Caco-2 (cell line): ENCODE measurements around the gene SLC22A25. TPM values are rescaled to one million over a fixed set of nuclear protein-coding genes. Genes with fewer than 3 reads are reported as not detected.

Source experiments
- BruUV-seq: library from RNA; stranded (reverse); fragments of 400-500 nt; replicated peaks from 2 replicates; lab custom pipeline; 2021; lab: Mats Ljungman, UMichigan
- CTCF ChIA-PET: fragments of 300-600 bp; sonication (Branson Sonifier 250); formaldehyde crosslinking; loops from one replicate; lab custom pipeline; 2022; ENCODE audit warnings: antibody characterized with exemption; lab: Charles Lee
- POLR2A ChIA-PET: fragments of 300-600 bp; sonication (Branson Sonifier 250); formaldehyde crosslinking; loops from one replicate; lab custom pipeline; 2022; ENCODE audit warnings: antibody characterized with exemption; lab: Charles Lee
- DNase-seq, 2 experiments: peaks; one replicate each; pipeline versions ENCODE4 v3.0.0 to v3.0.0-alpha.2; 2020 to 2022
- H3K27me3 ChIP-seq: replicated peaks from 2 replicates; pipeline ENCODE4 v1.6.0; 2011; ENCODE audit warnings: low read length; ENCODE audit not compliant: control insufficient read depth, insufficient read depth
- H3K36me3 ChIP-seq: 2 replicates; pipeline ENCODE4 v1.5.1; 2011; ENCODE audit warnings: low read length; ENCODE audit not compliant: control insufficient read depth, insufficient read depth
- H3K4me1 ChIP-seq: fragments of 250-450 bp; sonication (Bioruptor Pico); 2 replicates; pipeline ENCODE4 v1.5.1; 2020; ENCODE audit warnings: mild to moderate bottlenecking
- H3K4me3 ChIP-seq: 2 replicates; pipeline ENCODE4 v1.5.1; 2011; ENCODE audit warnings: low read depth, mild to moderate bottlenecking, control low read depth, low read length
- H3K9me3 ChIP-seq: fragments of 250-450 bp; sonication (Bioruptor Pico); 2 replicates; pipeline ENCODE4 v1.5.1; 2020; ENCODE audit warnings: mild to moderate bottlenecking, moderate library complexity
- H3K27ac Mint-ChIP-seq: one replicate; pipeline ENCODE4 v1.8.0; 2022; ENCODE audit warnings: mixed read lengths; ENCODE audit not compliant: unreplicated experiment
- H3K27me3 Mint-ChIP-seq: one replicate; pipeline ENCODE4 v1.8.0; 2022; ENCODE audit warnings: mixed read lengths; ENCODE audit not compliant: insufficient read depth, unreplicated experiment
- H3K36me3 Mint-ChIP-seq: one replicate; pipeline ENCODE4 v1.8.0; 2022; ENCODE audit warnings: mild to moderate bottlenecking, mixed read lengths; ENCODE audit not compliant: insufficient read depth, unreplicated experiment
- H3K4me1 Mint-ChIP-seq: one replicate; pipeline ENCODE4 v1.8.0; 2022; ENCODE audit warnings: low read depth, mixed read lengths; ENCODE audit not compliant: unreplicated experiment
- H3K4me3 Mint-ChIP-seq: one replicate; pipeline ENCODE4 v1.8.0; 2022; ENCODE audit warnings: mild to moderate bottlenecking, moderate library complexity, mixed read lengths; ENCODE audit not compliant: unreplicated experiment
- H3K9me3 Mint-ChIP-seq: one replicate; pipeline ENCODE4 v1.8.0; 2022; ENCODE audit warnings: mixed read lengths; ENCODE audit not compliant: unreplicated experiment
- CTCF ChIP-seq, 2 experiments: fragments of 200-600 bp in 1 of 2; IDR thresholded peaks; 1 replicate in 1 of 2; 2 replicates in 1 of 2; pipeline versions ENCODE4 v1.5.1 to v1.8.0; 2011 to 2022; ENCODE audit warnings: antibody characterized with exemption in 1 of 2, control low read depth in 1 of 2, inconsistent platforms in 1 of 2, low read depth in 1 of 2, low read length in 1 of 2, mild to moderate bottlenecking in 1 of 2, moderate library complexity in 1 of 2; ENCODE audit not compliant: insufficient read depth in 1 of 2, severe bottlenecking in 1 of 2, unreplicated experiment in 1 of 2
- intact Hi-C: fragments of 100-400 bp; cut with micrococcal nuclease; formaldehyde crosslinking; loops from one replicate; pipeline ENCODE4 v1.10.0; 2022; ENCODE audit not compliant: unreplicated experiment
- total RNA-seq: library from RNA; stranded (reverse); gene quantifications from 2 replicates; pipeline ENCODE4 v1.2.3, GENCODE V29; 2022

Gene SLC22A25
- total RNA-seq, 1 experiment from 2014 or later: not detected

- Mint-ChIP-seq H3K9me3 (peaks cover 26% of the 10 kb centered on the region), H3K27me3 (no peaks in the 10 kb centered on the region), H3K27ac (peak overlapping the region; percentile 75), H3K4me3 (peak overlapping the region; percentile 37), H3K36me3 (no peaks in the 10 kb centered on the region), H3K4me1 (peaks cover 33% of the 10 kb centered on the region)
- BruUV-seq: no TSS peak
- POLR2A ChIA-PET: no interaction called here
- no peak for TF ChIP-seq CTCF (IDR thresholded peaks at IDR 0.05; ENCODE audit: insufficient read depth in 1 of 2, low read depth in 1 of 2, low read length in 1 of 2, severe bottlenecking in 1 of 2, unreplicated experiment in 1 of 2)
- peaks cover 40% of the 10 kb centered on the region for H3K4me1 ChIP-seq
- H3K27me3 ChIP-seq: no peaks in the 10 kb centered on the region
- intact Hi-C loops: no loop called here
- H3K4me3 ChIP-seq: no peak overlapping the region
- H3K36me3 ChIP-seq: no peaks in the 10 kb centered on the region
- CTCF ChIA-PET: no interaction called here
- H3K9me3 ChIP-seq: peaks cover 13% of the 10 kb centered on the region
- DNase-seq: peak; percentile 50 to 65
These were observed 2.5 kb downstream of the SLC22A25 start for GRCh38 chr11:63240791-63241379.

- no peak overlapping the region for H3K4me3 ChIP-seq
- no peak for DNase-seq
- ChIA-PET POLR2A (no interaction called here), CTCF (no interaction called here)
- Mint-ChIP-seq H3K36me3 (no peaks in the 10 kb centered on the region), H3K27me3 (no peaks in the 10 kb centered on the region), H3K9me3 (peaks cover 33% of the 10 kb centered on the region), H3K4me3 (no peak overlapping the region), H3K4me1 (peaks cover 33% of the 10 kb centered on the region), H3K27ac (no peak overlapping the region)
- H3K9me3 ChIP-seq: peaks cover 13% of the 10 kb centered on the region
- intact Hi-C loops: no loop called here
- no peaks in the 10 kb centered on the region for H3K27me3 ChIP-seq
- TF ChIP-seq CTCF (IDR thresholded peaks at IDR 0.05; ENCODE audit: insufficient read depth in 1 of 2, low read depth in 1 of 2, low read length in 1 of 2, severe bottlenecking in 1 of 2, unreplicated experiment in 1 of 2): no peak
- no TSS peak for BruUV-seq
- H3K36me3 ChIP-seq: no peaks in the 10 kb centered on the region
- H3K4me1 ChIP-seq: peaks cover 40% of the 10 kb centered on the region
These were observed 3.3 kb downstream of the SLC22A25 start for GRCh38 chr11:63240098-63240497.

GRCh38 chr11:63239254-63239653, 4.1 kb downstream of the SLC22A25 start:
- Histone ChIP-seq H3K4me1 (peaks cover 40% of the 10 kb centered on the region), H3K9me3 (peaks cover 13% of the 10 kb centered on the region), H3K36me3 (no peaks in the 10 kb centered on the region), H3K4me3 (no peak overlapping the region), H3K27me3 (no peaks in the 10 kb centered on the region)
- Mint-ChIP-seq H3K4me3 (no peak overlapping the region), H3K27ac (peak overlapping the region; percentile 20), H3K4me1 (peaks cover 33% of the 10 kb centered on the region), H3K27me3 (no peaks in the 10 kb centered on the region), H3K36me3 (no peaks in the 10 kb centered on the region), H3K9me3 (peaks cover 37% of the 10 kb centered on the region)
- no peak for DNase-seq
- intact Hi-C loops: no loop called here
- no TSS peak for BruUV-seq
- ChIA-PET POLR2A (no interaction called here), CTCF (no interaction called here)
- TF ChIP-seq CTCF (IDR thresholded peaks at IDR 0.05; ENCODE audit: insufficient read depth in 1 of 2, low read depth in 1 of 2, low read length in 1 of 2, severe bottlenecking in 1 of 2, unreplicated experiment in 1 of 2): no peak
